ENCODE measurements around the gene EMC1. TPM values are rescaled to one million over a fixed set of nuclear protein-coding genes. Genes with fewer than 3 reads are reported as not detected.
A peak's percentile ranks its signal among the peaks of the same experiment; 100 is the strongest.

EMC1 gene
- total and polyA plus RNA-seq, 5 donors from 2014 or later: 17.3 to 28.4 (median 19.5) TPM

- peaks cover 57% of the 10 kb centered on the region for H3K4me1 ChIP-seq (ENCODE audit: control insufficient read depth, insufficient read depth, low read length, poor library complexity, severe bottlenecking)
- no peak overlapping the region for H3K4me3 ChIP-seq (ENCODE audit: low read depth, low read length)
- no peaks in the 10 kb centered on the region for H3K9me3 ChIP-seq (ENCODE audit: control insufficient read depth in 2 of 2, low read length in 2 of 2)
- peak overlapping the region; percentile 18 to 76 (median 52) for H3K27ac Mint-ChIP-seq
- H3K36me3 ChIP-seq (ENCODE audit: control insufficient read depth, insufficient read depth, low read length): peaks cover 22% of the 10 kb centered on the region
- no peaks in the 10 kb centered on the region for H3K27me3 Mint-ChIP-seq
- DNase-seq (no peak), ATAC-seq (ENCODE audit: low read depth in 2 of 2) (no peak)
- H3K4me3 Mint-ChIP-seq: peak overlapping the region in 2 of 4 donors; percentile 78 to 79
- no peaks in the 10 kb centered on the region for H3K9me3 Mint-ChIP-seq
- H3K36me3 Mint-ChIP-seq: peaks cover 8% of the 10 kb centered on the region
- no peaks in the 10 kb centered on the region for H3K27me3 ChIP-seq (ENCODE audit: control insufficient read depth, insufficient read depth, low read length)
- H3K27ac ChIP-seq (ENCODE audit: insufficient read depth, low read length, poor library complexity, severe bottlenecking): no peak overlapping the region
- peaks cover 32 to 79% (median 63%) of the 10 kb centered on the region in 4 donors for H3K4me1 Mint-ChIP-seq
These were observed 46.7 kb downstream of the EMC1 start for GRCh38 chr1:19204446-19205266.

GRCh38 chr1:19203440-19203839 is 47.9 kb downstream of the EMC1 start:
- Histone ChIP-seq H3K27ac (ENCODE audit: insufficient read depth, low read length, poor library complexity, severe bottlenecking) (no peak overlapping the region), H3K9me3 (ENCODE audit: control insufficient read depth in 2 of 2, low read length in 2 of 2) (no peaks in the 10 kb centered on the region), H3K27me3 (ENCODE audit: control insufficient read depth, insufficient read depth, low read length) (no peaks in the 10 kb centered on the region), H3K4me1 (ENCODE audit: control insufficient read depth, insufficient read depth, low read length, poor library complexity, severe bottlenecking) (peaks cover 47% of the 10 kb centered on the region), H3K4me3 (ENCODE audit: low read depth, low read length) (no peak overlapping the region), H3K36me3 (ENCODE audit: control insufficient read depth, insufficient read depth, low read length) (peaks cover 34% of the 10 kb centered on the region)
- ATAC-seq (ENCODE audit: low read depth in 2 of 2) (no peak), DNase-seq (no peak)
- no peaks in the 10 kb centered on the region for H3K9me3 Mint-ChIP-seq
- H3K4me1 Mint-ChIP-seq: peaks cover 30 to 68% (median 57%) of the 10 kb centered on the region in 4 donors
- peaks cover 19% of the 10 kb centered on the region for H3K36me3 Mint-ChIP-seq
- H3K27ac Mint-ChIP-seq: peak overlapping the region in 1 of 3 donors; percentile 52
- no peaks in the 10 kb centered on the region for H3K27me3 Mint-ChIP-seq
- no peak overlapping the region for H3K4me3 Mint-ChIP-seq

- peaks cover 28 to 58% (median 49%) of the 10 kb centered on the region in 4 donors for H3K4me1 Mint-ChIP-seq
- peak overlapping the region in 1 of 4 donors; percentile 54 for H3K4me3 Mint-ChIP-seq
- Histone ChIP-seq H3K4me1 (ENCODE audit: control insufficient read depth, insufficient read depth, low read length, poor library complexity, severe bottlenecking) (peaks cover 39% of the 10 kb centered on the region), H3K9me3 (ENCODE audit: control insufficient read depth in 2 of 2, low read length in 2 of 2) (no peaks in the 10 kb centered on the region), H3K27me3 (ENCODE audit: control insufficient read depth, insufficient read depth, low read length) (no peaks in the 10 kb centered on the region), H3K36me3 (ENCODE audit: control insufficient read depth, insufficient read depth, low read length) (peaks cover 44% of the 10 kb centered on the region), H3K4me3 (ENCODE audit: low read depth, low read length) (peak overlapping the region; percentile 31), H3K27ac (ENCODE audit: insufficient read depth, low read length, poor library complexity, severe bottlenecking) (no peak overlapping the region)
- no peaks in the 10 kb centered on the region for H3K27me3 Mint-ChIP-seq
- H3K9me3 Mint-ChIP-seq: no peaks in the 10 kb centered on the region
- H3K27ac Mint-ChIP-seq: peak overlapping the region in 2 of 3 donors; percentile 31 to 58
- DNase-seq (no peak), ATAC-seq (ENCODE audit: low read depth in 2 of 2) (no peak)
- peaks cover 26% of the 10 kb centered on the region for H3K36me3 Mint-ChIP-seq
These were observed 48.9 kb downstream of the EMC1 start for GRCh38 chr1:19202396-19202795.

- H3K4me3 ChIP-seq (ENCODE audit: low read depth, low read length): no peak overlapping the region
- H3K9me3 ChIP-seq (ENCODE audit: control insufficient read depth in 2 of 2, low read length in 2 of 2): no peaks in the 10 kb centered on the region
- H3K27ac Mint-ChIP-seq: no peak overlapping the region
- H3K36me3 ChIP-seq (ENCODE audit: control insufficient read depth, insufficient read depth, low read length): peaks cover 65% of the 10 kb centered on the region
- H3K4me1 ChIP-seq (ENCODE audit: control insufficient read depth, insufficient read depth, low read length, poor library complexity, severe bottlenecking): peaks cover 21% of the 10 kb centered on the region
- DNase-seq (no peak), ATAC-seq (ENCODE audit: low read depth in 2 of 2) (no peak)
- no peaks in the 10 kb centered on the region for H3K27me3 ChIP-seq (ENCODE audit: control insufficient read depth, insufficient read depth, low read length)
- peaks cover 16 to 39% (median 32%) of the 10 kb centered on the region in 4 donors for H3K4me1 Mint-ChIP-seq
- H3K9me3 Mint-ChIP-seq: no peaks in the 10 kb centered on the region
- peaks cover 33% of the 10 kb centered on the region for H3K36me3 Mint-ChIP-seq
- no peak overlapping the region for H3K27ac ChIP-seq (ENCODE audit: insufficient read depth, low read length, poor library complexity, severe bottlenecking)
- no peak overlapping the region for H3K4me3 Mint-ChIP-seq
- no peaks in the 10 kb centered on the region for H3K27me3 Mint-ChIP-seq
These were observed 51.2 kb downstream of the EMC1 start for GRCh38 chr1:19199969-19200604.

GRCh38 chr1:19199329-19199968 is 51.9 kb downstream of the EMC1 start:
- no peaks in the 10 kb centered on the region for H3K27me3 ChIP-seq (ENCODE audit: control insufficient read depth, insufficient read depth, low read length)
- Mint-ChIP-seq H3K4me1 (peaks cover 10 to 33% (median 26%) of the 10 kb centered on the region in 4 donors), H3K9me3 (no peaks in the 10 kb centered on the region), H3K36me3 (peaks cover 33% of the 10 kb centered on the region), H3K27ac (no peak overlapping the region), H3K27me3 (no peaks in the 10 kb centered on the region), H3K4me3 (no peak overlapping the region)
- no peaks in the 10 kb centered on the region for H3K9me3 ChIP-seq (ENCODE audit: control insufficient read depth in 2 of 2, low read length in 2 of 2)
- H3K27ac ChIP-seq (ENCODE audit: insufficient read depth, low read length, poor library complexity, severe bottlenecking): no peak overlapping the region
- peaks cover 65% of the 10 kb centered on the region for H3K36me3 ChIP-seq (ENCODE audit: control insufficient read depth, insufficient read depth, low read length)
- DNase-seq (no peak), ATAC-seq (ENCODE audit: low read depth in 2 of 2) (no peak)
- H3K4me1 ChIP-seq (ENCODE audit: control insufficient read depth, insufficient read depth, low read length, poor library complexity, severe bottlenecking): peaks cover 21% of the 10 kb centered on the region
- no peak overlapping the region for H3K4me3 ChIP-seq (ENCODE audit: low read depth, low read length)

GRCh38 chr1:19198820-19199219 is 52.5 kb downstream of the EMC1 start:
- H3K4me1 Mint-ChIP-seq: peaks cover 10 to 27% (median 25%) of the 10 kb centered on the region in 4 donors
- no peaks in the 10 kb centered on the region for H3K9me3 ChIP-seq (ENCODE audit: control insufficient read depth in 2 of 2, low read length in 2 of 2)
- no peaks in the 10 kb centered on the region for H3K27me3 Mint-ChIP-seq
- no peak overlapping the region for H3K4me3 Mint-ChIP-seq
- H3K27ac Mint-ChIP-seq: no peak overlapping the region
- H3K4me1 ChIP-seq (ENCODE audit: control insufficient read depth, insufficient read depth, low read length, poor library complexity, severe bottlenecking): peaks cover 21% of the 10 kb centered on the region
- DNase-seq: no peak
- no peak overlapping the region for H3K27ac ChIP-seq (ENCODE audit: insufficient read depth, low read length, poor library complexity, severe bottlenecking)
- no peaks in the 10 kb centered on the region for H3K9me3 Mint-ChIP-seq
- H3K36me3 ChIP-seq (ENCODE audit: control insufficient read depth, insufficient read depth, low read length): peaks cover 70% of the 10 kb centered on the region
- H3K27me3 ChIP-seq (ENCODE audit: control insufficient read depth, insufficient read depth, low read length): no peaks in the 10 kb centered on the region
- no peak overlapping the region for H3K4me3 ChIP-seq (ENCODE audit: low read depth, low read length)
- no peak for ATAC-seq (ENCODE audit: low read depth in 2 of 2)
- peaks cover 37% of the 10 kb centered on the region for H3K36me3 Mint-ChIP-seq

GRCh38 chr1:19197845-19198244 is 53.5 kb downstream of the EMC1 start:
- Histone ChIP-seq H3K27me3 (ENCODE audit: control insufficient read depth, insufficient read depth, low read length) (no peaks in the 10 kb centered on the region), H3K4me1 (ENCODE audit: control insufficient read depth, insufficient read depth, low read length, poor library complexity, severe bottlenecking) (peaks cover 12% of the 10 kb centered on the region), H3K9me3 (ENCODE audit: control insufficient read depth in 2 of 2, low read length in 2 of 2) (no peaks in the 10 kb centered on the region), H3K4me3 (ENCODE audit: low read depth, low read length) (no peak overlapping the region), H3K36me3 (ENCODE audit: control insufficient read depth, insufficient read depth, low read length) (peaks cover 80% of the 10 kb centered on the region), H3K27ac (ENCODE audit: insufficient read depth, low read length, poor library complexity, severe bottlenecking) (no peak overlapping the region)
- no peak for ATAC-seq (ENCODE audit: low read depth in 2 of 2)
- Mint-ChIP-seq H3K27ac (no peak overlapping the region), H3K4me1 (peaks cover 10 to 19% (median 18%) of the 10 kb centered on the region in 4 donors), H3K9me3 (no peaks in the 10 kb centered on the region), H3K4me3 (no peak overlapping the region), H3K36me3 (peaks cover 47% of the 10 kb centered on the region), H3K27me3 (no peaks in the 10 kb centered on the region)
- no peak for DNase-seq

Measured in CD4-positive, CD25-positive, alpha-beta regulatory T cell (primary cell).